Smooth muscle cell of the brain vasculature (primary cell): ENCODE results near the gene KHDC3L.

ENCODE experiments used
- DNase-seq: peaks from one replicate; pipeline ENCODE4 v3.0.0-alpha.2; 2012; ENCODE audit warnings: low read depth, low spot score

The KHDC3L gene, protein sequence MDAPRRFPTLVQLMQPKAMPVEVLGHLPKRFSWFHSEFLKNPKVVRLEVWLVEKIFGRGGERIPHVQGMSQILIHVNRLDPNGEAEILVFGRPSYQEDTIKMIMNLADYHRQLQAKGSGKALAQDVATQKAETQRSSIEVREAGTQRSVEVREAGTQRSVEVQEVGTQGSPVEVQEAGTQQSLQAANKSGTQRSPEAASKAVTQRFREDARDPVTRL

DNA sequence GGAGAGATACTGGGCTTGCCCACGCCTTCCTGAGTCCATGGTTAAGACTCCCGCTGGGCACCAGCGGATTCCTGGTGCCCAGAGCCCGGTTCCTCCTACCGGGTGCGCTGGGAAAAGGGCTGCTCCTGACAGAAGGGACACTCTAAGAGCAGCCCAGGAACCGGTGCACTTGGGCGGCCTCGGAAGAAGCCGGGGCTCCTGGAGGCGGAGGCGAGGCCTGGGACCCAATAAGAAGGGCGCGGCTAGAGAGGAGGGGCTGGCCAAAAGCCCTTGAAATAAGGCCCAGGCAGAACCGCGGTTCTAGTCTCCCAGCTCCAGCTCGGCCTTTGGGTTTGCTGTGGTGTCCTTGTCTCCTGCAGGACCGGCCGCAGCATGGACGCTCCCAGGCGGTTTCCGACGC, at the start of gene KHDC3L:
Gene KHDC3L (plus strand): TSS at position 301 of the 400 bp plus-strand sequence. CDS start 72 bp downstream, at position 373.
- DNase-seq: no peak

DNA sequence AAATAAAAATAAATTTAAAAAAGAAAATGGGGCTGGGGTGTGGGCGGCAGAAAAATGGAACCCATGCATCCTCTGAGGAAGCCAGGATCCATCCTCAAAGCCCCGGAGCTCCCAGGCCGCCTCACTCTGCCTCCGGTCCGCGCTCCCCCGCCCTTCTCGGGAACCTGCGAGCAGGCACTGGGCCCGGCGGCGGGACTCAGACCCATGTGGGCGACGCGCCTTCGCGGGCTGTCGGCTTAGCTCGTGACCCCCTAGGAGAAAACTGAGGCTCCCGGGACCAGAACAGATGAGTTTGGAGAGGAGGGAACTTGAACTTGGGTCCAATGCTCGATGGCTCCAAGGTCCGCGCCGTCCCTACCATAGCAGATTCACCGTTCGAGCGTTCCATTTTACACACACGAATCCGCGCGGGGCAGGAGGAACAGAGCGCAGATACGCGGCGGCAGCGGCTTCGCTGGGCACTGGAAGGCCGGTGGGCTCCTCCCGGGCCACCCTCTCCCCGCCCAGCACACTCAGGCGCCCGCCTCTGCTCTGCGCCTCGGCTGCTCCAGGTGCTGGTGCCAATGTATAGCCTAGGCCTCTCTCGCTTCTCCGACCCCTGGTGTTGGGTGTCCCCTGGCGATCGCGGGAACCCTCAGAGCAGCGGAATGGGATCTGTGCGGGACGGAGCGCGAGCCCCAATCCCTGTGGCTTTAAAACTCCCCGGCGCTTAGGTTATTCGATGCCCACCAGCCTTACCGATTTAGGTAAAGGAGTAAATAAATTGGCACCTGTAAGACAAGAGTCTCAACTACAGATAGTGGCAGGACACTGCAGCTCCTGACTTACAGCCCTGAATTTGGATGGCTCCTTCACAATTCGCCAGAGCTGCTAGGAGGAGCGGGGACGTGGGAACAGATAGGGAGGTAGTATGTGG, 47.6 kb upstream of the KHDC3L start:
- no peak for DNase-seq

DNA sequence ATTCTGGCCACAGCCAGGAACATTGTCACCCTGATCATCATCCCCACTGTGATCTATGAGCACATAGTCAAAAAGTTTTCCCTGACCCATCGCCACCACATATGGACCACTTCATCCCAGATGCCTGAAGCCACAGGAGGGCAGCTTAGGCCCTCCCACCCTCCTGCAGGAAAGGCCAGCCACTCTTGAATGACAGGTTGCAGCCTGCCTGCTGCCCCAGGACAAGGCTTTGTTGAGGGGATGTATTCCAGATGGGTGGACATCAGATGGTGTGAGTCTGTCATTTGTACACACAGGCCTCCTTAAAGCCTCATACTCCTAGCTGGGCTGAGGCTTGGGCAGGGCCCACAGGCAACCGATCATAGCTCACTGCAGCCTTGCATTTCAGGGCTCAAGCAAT, 39.1 kb upstream of the KHDC3L start:
- no peak for DNase-seq

DNA sequence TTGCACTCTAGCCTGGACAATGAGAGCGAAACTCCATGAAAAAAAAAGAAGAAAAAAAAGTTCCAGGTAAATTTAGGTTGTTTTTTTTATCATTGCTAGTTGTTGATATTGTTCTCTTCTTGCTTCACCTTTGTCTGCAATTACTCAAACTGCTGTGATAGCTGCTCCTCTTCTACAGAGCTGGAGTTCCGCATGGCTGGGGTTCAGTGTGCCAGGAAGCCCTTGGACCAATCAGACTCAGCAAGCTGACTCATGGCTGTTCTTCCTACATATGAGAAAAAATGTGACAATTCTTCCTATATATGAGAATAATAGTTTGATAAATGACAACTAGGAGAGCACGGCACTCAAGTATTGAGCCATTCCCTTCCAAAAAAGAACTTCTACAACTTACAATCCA, 36.8 kb upstream of the KHDC3L start:
- no peak for DNase-seq

DNA sequence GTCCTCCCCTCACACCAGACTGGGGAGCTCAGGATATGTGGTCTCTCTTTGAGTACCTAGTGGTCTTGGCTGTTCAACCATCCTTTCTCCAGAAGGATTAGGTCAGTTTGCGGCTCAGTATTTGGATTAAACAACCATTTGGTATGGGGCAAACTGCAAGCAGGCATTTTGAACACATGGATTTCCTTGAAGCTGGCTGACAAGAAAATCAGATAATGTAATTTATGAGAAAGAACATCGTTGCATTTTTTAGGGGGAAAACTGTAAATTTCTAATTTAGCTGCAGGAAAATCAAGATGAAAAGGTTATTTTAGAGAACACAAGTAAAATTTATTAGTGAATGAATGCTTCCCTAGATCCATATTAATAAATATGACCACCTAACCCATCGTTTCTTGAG, 33.7 kb upstream of the KHDC3L start:
- DNase-seq: no peak

DNA sequence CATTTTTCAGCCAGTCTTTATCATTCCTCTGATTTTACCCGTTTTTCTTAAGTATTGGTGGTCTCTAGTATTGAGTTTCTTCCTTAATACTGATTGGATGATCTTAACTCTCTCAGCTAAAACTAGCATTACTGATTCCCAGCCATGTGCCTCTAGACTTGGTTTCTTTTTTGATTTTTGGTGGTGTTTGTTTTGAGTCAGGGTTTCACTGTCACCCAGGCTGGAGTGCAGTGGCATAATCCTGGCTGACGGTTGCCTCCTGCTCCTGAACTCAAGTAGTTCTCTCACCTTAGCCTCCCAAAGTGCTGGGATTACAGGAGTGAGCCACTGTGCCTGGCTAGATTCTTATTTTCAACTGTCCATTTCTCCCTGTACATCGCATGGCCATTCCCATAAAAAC, 33.3 kb upstream of the KHDC3L start:
- no peak for DNase-seq

DNA sequence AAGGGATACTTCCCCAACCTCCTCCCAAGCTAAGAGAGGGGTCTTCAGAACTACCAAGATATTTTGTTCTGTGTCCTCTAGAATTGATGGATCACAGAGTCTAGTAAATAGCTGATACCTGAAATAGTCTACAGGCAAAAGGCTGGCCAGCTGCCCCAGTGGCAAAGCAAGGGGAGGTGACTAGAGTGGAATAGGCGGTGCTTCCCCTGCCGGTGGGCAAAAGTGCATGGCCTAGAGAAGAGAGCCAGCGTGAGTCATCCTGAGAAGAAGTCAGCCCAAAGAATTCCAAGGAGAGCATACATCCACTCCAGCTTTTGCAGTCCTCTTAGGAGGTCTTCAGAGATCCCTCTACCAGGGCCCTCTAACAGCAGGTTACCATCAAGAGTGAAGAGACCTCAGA, 23.1 kb upstream of the KHDC3L start:
- DNase-seq: no peak

DNA sequence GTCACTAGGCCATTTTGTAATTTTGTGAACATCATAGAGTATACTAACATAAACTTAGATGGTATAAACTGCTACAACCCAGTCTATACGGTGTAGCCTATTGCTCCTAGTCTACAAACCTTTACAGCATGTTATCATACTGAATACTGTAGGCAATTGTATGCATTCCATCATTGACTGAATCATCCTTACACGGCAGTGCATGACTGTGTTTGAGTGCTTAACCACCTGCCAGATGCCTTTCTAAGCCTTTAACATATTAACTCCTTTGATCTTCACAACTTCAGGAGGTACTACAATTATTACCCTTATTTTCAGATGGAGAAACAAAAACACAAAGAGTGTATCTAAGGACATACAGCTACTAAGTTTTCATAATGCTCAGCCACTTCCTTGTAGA, 22.4 kb upstream of the KHDC3L start:
- DNase-seq: no peak

DNA sequence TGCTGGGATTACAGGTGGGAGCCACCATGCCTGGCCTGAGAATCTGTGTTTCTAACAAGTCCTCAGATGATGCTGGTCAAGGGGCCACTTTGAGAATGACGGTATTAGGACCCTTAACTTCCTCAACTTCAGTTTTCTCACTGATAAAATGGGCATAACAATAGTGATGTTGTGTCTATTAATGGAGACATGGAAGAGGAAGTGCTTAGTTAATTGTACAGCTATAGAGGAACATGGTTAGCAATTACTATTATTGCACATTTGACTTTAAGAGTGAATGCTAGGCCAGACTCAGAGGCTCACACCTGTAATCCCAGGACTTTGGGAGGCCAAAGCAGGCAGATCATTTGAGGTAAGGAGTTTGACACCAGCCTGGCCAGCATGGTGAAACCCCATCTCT, 21.1 kb upstream of the KHDC3L start:
- no peak for DNase-seq

DNA sequence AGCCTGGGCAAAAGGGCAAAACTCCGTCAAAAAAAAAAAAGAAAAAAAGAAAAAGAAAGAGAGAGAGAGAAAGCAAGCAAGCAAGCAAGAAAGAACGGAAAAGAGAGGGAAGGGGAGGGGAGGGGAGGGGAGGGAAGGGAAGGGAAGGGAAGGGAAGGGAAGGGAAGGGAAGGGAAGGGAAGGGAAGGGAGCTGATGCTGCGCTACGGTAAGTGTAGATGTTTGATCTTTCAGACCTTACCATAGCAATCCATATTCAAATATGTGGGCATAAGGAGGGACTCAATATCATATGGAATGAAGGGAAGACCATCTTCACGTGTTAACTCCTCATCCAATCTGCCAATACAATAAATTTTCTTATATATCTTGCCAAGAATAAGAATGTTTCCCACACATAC, 20.3 kb upstream of the KHDC3L start:
- no peak for DNase-seq

DNA sequence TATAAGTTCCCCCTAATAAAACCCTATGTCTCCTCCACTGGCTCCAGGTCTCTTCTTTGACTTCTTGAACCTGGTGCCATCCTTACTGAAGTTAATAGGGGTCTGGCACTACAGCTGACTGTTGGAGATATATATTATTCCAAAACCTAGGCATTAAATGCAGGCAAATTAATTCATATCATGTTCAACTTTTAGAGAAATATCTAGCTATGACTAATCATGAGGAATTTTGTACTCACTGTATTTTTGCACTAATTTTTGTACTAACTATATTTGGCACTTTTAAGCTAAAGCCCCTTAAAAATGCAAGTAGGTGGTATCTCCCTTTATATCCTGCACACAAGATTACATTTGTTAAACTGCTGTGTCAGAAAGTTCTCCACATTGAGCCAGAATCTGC, 19.3 kb upstream of the KHDC3L start:
- no peak for DNase-seq

DNA sequence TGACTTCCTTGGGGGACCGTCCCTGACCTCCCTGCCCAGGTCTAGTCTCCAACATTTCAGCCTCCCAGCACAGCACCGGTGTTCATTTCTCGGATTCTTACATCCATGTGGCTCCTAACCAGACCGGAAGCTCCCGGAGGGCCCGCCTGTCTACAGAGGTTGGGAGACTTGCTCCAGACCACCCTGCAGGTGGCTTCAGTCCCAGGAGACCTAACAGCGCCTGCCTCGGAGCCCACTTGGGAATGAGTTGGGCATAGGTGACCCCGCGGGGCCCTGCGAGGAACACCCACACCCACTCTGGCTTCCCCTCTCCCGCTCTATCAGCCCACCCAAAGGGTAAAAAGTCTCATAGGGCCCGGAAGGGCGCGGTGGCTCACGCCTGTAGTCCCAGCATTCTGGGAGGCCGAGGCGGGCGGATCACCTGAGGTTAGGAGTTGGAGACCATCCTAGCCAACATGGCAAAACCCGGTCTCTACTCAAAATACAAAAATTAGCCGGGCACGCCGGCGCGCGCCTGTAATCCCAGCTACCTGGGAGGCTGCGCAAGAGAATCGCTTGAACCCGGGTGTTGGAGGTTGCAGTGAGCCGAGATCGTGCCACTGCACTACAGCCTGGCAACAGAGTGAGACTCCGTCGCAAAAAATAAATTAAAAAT, 13.8 kb upstream of the KHDC3L start:
- DNase-seq: no peak

DNA sequence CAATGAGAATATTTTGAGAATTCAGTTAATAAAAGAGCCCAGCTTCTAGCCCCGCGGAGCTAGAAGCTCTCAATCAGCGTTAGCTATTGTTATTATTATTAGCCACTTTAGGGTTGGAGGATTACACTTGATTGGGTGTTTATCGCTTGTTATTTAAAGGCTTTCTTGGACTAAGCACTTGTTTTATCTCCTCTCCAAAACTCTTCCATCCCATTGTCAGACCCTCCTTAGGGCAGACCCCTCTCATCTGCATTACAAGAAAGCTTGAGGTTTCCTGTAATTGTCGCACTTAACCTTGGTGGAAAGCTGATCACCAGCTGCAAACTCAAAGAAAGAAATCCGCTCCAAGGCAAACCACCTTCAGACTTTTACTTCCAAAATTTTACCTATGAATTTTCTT, 13.1 kb upstream of the KHDC3L start:
- DNase-seq: no peak

DNA sequence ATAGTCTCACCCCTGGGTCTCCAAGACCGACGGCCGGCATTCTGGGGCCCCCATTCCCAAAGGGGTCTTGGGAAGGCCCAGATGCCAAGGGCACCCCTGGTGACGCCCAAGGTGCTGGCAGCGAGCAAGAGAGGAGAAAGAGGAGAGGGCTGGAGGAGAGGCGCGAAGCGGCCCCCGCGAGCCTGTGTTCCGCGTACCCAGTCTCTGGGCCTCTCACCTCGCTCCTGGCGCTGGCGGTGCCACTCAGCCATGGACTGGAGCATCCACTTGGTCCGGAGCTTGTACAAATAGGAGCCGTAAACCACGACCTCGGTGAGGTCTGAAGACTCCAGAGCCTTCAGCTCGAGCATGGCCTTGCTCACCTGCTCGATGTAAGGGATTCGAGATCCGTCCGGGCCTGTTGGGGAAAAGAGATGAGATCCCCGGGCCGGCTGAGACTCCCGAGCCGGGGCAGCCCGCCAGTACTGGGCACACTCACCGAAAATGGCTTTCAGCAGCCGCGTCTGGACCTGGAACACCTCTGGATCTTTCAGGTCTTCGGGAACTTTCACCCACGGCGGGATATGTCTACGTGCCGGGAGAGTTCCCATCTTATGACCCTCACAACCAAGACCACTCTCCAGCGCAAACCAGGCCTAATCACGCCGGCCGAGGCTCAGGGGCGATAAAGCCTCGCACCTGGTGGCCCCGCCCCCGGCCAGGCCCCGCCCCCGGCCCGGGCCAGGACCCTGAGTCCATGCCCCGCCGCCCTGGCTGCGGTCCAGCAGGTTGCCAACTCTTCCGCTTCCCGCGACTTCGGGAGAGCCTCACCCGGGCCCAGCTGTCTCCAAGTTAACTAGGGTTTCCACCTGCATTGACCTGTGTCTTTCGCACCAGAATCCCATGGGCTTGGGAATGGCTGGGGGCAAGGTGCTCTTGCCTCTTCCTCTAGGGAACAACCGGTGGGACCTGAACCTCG, 8.5 kb upstream of the KHDC3L start, which contains the start of gene DPPA5:
Gene DPPA5 (minus strand): TSS at position 641 of the 958 bp plus-strand sequence. CDS start 51 bp downstream, at position 590.
- no peak for DNase-seq

DNA sequence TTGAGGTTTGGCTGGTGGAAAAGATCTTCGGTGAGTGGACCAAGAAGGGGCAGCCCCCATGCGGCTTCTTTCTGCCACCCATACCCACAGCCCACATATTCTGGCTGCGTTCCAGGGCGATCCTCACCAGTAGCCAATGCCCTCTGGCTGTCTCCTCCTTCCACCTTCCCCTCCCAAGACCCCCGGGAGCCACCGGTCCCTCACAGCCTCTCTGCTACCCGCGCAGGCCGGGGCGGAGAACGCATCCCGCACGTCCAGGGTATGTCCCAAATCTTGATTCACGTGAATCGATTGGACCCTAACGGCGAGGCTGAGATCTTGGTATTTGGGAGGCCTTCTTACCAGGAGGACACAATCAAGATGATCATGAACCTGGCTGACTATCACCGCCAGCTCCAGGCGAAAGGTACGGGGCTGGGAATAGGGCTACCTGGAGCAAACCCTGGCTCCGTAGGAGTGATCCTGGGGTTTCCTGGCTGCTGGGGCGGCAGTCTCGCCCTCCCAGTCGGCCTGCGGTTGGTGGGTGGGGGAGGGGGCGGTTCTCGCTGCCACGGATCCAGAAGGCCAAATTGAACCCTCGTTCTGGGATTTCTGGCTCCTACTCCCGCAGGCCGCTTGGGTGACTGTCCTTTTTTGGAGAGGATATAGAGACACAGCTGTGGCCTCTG, 545 bp downstream of the KHDC3L start:
- DNase-seq: no peak

DNA sequence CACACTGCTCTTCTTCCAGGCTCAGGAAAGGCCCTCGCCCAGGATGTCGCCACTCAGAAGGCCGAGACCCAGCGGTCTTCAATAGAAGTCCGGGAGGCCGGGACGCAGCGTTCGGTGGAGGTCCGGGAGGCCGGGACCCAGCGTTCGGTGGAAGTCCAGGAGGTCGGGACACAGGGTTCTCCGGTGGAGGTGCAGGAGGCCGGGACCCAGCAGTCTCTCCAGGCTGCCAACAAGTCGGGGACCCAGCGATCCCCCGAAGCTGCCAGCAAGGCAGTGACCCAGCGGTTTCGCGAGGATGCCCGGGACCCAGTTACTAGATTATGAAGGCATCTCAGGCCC, 1.0 kb downstream of the KHDC3L start:
- DNase-seq: no peak

DNA sequence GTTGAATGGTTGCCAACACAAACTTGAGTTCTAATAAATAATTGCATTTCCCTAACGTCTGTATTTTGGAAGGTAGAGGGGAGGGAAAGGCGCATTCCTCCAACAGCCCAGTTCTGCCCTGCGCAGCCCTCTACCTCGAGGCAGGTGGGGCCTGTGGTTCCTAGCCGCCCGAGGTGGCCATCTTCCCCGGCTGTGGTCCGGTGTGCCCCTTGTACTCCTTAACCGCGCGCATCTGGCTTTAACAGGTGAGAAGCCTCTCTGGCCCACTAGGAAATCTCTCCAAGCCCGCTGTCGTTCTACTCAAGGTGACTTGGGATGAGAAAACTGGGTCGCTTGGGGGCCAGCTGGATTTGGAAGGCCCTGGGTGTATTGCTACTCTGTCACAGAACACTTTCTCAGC, 1.7 kb downstream of the KHDC3L start:
- DNase-seq: no peak

DNA sequence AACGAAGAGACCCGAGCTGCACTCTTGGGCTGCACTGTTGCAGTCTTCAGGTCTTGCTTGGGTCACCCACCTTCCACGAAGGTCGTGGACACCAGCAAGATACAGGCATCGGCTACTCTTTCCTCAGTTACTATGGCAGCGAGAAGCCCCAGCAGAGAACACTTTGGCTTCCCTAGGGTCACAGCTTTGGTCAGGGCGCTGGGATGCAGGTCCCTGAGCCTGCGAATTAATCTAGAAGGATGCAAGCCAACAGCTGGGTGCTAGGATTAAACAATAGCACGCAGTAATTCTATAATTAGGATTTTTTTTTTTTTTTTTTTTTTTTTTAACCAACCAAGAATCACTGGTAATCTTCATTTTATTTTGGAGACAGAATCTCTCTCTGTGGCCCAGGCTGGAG, 2.1 kb downstream of the KHDC3L start:
- no peak for DNase-seq

DNA sequence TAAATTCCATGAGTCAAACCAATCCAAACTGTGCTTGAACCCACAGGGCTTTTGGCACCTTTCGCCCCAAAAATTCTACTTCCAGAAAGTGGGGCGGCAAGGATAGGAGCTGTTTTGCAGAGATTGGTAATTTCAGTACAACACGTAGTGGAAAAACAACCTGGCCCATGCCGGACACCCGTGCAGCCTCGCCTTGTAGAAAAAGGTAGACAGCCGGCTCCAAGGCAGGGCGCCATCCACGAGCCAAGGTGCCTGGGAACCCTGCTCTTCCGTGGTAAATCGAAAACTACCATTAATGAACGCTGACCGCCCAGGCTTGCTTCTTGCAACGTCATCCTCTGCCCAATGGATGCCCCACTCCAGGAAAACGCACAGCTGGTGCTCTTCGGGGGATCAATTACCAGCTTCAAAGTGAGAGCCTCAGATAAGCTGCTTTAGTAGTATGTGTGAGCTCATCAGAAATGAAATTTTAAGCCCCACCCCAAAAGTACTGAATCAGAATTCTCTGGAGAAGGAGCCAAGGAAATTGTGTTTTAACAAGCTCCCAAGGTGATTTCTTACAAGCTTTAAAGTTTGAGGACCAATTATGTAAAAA, 5.4 kb downstream of the KHDC3L start:
- DNase-seq: no peak

DNA sequence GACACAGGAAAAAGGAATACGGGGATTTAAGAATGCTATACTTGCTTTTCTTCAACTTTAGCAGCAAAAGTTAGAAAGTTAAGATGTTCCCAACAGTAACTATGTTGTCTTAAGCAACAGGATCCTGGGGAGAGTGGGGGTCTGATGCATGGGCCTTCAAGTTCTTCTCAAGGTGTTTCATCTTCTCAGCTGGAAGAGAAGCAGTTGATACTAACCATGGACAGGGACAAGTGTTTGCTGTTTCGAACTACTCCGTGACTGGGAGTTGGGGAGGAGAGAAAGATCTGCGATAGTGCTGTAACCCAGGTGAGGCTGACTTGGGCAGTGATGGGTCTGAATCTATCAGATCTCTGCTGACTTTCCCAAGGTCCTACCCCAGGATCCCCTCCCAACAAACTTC, 6.2 kb downstream of the KHDC3L start:
- DNase-seq: no peak

DNA sequence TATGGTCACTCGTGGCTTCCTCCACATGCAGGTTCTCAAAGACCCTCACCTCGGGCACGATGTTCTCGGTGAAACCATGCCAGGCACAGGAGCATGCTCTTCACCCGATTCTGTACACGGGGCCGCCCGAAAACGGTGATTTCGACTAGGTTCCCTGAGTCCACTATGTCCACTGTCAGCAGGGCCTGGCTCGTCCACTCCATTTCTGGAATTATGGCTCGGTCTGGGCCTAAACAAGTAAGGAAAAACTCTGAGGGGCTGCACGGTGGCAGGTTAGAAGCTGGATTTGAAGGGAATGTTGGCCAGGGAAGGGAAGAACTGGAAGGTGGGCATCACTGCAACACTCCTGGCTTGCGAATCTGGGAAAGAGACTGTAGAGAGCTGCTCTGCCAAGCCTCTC, 6.7 kb downstream of the KHDC3L start:
- no peak for DNase-seq
